HG03066 (cell line): Measurements from ENCODE around the gene BUB1.
"Not testable (repeated sequence)": the region's sequence is repeated elsewhere in the genome, so short reads cannot be mapped to it uniquely, and the experiment has no call there.

Experiments used
- ATAC-seq: cut with Tn5 transposase; IDR thresholded peaks from one replicate; pipeline ENCODE4 v1.9.1; 2021; ENCODE audit warnings: low read depth; ENCODE audit not compliant: unreplicated experiment

Gene BUB1

GRCh38 chr2:110691612-110692258, 13.9 kb upstream of the BUB1 start:
- ATAC-seq, result no peak

GRCh38 chr2:110690083-110690965, 12.5 kb upstream of the BUB1 start:
- no peak for ATAC-seq

GRCh38 chr2:110688594-110689091, 10.8 kb upstream of the BUB1 start:
- no peak for ATAC-seq

GRCh38 chr2:110687775-110688484, 10.1 kb upstream of the BUB1 start:
- ATAC-seq, result not testable (repeated sequence)

GRCh38 chr2:110682872-110683271, 5.0 kb upstream of the BUB1 start:
- no peak for ATAC-seq

- no peak for ATAC-seq
These were observed 4.4 kb upstream of the BUB1 start for GRCh38 chr2:110682267-110682666.

GRCh38 chr2:110680709-110681108, 2.8 kb upstream of the BUB1 start:
- ATAC-seq, result no peak

GRCh38 chr2:110679865-110680264, 2.0 kb upstream of the BUB1 start:
- no peak for ATAC-seq

- no peak for ATAC-seq
These were observed 1.5 kb upstream of the BUB1 start for GRCh38 chr2:110679337-110679707.

- ATAC-seq, result no peak
These were observed 834 bp upstream of the BUB1 start for GRCh38 chr2:110678457-110679336.

- ATAC-seq, result no peak
These were observed 783 bp downstream of the BUB1 start for GRCh38 chr2:110677080-110677479.

- peak; percentile 5 for ATAC-seq
These were observed 2.2 kb downstream of the BUB1 start for GRCh38 chr2:110675679-110676078.

- ATAC-seq, result peak; percentile 89
These were observed 3.0 kb downstream of the BUB1 start for GRCh38 chr2:110674620-110675555.

- ATAC-seq, result no peak
These were observed 4.7 kb downstream of the BUB1 start for GRCh38 chr2:110673201-110673600.

GRCh38 chr2:110670826-110671225, 7.0 kb downstream of the BUB1 start:
- ATAC-seq, result no peak

- ATAC-seq, result no peak
These were observed 8.8 kb downstream of the BUB1 start for GRCh38 chr2:110669079-110669478.

- no peak for ATAC-seq
These were observed 10.8 kb downstream of the BUB1 start for GRCh38 chr2:110667071-110667470.

- no peak for ATAC-seq
These were observed 13.7 kb downstream of the BUB1 start for GRCh38 chr2:110664135-110664534.

- no peak for ATAC-seq
These were observed 15.3 kb downstream of the BUB1 start for GRCh38 chr2:110662560-110662959.
